ENCODE data around the gene HOXC4.

Gene HOXC4

DNA sequence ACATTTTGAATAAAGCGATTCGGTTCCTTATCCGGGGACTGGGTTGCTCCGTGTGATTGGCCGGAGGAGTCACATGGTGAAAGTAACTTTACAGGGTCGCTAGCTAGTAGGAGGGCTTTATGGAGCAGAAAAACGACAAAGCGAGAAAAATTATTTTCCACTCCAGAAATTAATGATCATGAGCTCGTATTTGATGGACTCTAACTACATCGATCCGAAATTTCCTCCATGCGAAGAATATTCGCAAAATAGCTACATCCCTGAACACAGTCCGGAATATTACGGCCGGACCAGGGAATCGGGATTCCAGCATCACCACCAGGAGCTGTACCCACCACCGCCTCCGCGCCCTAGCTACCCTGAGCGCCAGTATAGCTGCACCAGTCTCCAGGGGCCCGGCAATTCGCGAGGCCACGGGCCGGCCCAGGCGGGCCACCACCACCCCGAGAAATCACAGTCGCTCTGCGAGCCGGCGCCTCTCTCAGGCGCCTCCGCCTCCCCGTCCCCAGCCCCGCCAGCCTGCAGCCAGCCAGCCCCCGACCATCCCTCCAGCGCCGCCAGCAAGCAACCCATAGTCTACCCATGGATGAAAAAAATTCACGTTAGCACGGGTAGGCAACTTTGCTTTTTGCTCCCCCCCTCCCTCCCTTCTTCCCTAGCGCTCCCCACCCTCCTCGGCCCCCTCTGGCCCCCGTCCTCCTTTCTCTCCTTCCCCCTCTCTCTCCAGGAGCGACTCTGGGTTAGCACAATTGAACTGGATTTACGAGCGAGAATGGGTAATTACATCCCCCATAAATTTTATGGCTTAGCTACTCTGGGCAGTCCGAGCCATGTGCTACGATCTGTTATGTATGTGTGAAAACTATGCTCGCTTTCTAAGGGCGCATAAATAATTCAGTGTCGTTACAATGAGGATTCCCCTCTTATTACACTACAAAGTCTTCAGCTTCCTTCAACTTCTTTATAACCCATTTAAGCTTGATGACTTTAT is at the start of gene HOXC4:
Gene HOXC4 (plus strand): TSS at position 85 of the 991 bp plus-strand sequence. CDS start 88 bp downstream, at position 173.
- peak; percentile 31 for DNase-seq

DNA sequence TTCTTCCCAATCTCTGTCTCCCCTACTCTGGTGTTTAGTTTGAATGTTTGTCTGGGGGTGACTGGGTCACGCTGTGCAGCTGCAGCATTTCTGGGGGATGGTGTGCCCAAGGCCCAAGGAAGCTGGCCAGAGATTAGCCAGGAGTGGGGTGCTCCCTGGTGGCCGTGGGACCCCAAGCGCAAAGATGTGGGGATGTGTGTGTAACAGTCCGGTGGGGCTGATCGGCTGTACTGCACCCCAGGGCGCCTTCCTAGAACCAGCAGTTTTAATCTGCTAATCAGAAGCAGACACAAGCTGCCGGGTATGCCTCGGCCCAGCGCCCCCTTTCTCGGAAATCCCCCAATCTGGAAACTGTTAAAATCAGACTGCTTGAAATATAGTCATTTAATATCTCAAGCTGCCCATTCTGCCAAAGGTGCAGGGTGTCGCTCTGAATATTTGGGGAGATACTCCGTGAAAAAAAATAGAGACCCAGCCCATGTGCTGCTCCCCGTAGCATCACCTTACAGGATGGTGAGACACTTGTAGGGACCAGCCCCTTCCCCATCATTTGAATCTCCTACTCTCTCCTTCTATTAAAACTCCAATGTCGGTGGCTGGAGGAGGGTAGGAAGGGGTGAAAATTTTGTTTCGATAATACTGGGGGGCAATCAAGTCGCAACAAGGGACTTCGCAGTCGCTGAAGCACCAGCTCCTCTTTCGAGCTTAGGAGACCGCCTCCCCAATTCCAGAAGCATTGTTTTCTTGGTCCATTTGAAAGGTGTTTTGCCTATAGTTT is 49.4 kb upstream of the HOXC4 start:
- DNase-seq, result no peak

DNA sequence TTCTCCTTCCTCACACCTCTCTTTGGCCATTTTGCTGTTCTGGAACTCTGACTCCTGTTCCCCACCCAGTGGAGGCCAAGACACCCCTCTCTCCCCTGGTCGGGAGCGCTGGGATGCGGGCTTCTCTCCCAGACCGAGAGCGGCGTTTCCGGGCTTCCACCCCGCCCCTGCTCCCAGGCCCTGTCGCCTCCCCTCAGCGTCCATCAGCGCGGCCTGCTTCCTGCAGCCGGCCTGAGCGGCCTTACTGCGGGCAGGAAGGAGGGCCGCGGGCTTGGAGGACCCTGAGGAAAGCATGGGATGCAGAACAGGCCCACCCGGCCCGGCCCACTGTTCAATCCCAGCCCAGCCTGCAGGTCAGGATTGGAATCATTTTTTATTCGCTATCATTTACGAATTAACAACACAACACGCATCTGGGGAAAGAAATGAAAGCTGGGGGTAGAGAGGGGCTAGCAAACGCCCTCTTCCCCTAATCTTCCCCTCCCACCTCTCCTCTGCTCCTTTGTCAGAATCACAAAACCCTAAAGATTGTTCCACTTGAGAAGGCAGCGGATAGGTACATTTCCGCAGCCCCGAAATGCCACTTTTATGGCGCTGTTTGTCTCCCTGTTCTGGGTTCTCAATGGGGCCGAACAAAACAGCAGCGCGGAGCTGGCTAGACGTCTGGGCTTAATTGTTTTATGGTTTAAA is 48.6 kb upstream of the HOXC4 start:
- no peak for DNase-seq

DNA sequence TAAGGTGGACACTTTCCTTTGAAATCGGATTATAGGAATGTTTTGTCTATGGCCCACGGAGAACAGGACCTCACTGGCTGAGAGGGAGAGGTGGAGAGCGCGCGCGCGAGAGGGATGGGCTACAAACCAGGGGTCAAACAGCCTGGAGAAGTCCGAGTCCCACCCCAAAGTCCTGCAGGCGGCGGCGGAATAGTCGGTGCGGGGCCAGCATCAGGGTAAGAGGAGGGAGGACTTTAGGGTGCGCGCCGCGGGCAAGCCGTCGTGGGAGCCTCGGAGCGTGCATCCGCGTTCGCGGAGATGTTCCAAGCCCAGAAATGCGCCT is 48.1 kb upstream of the HOXC4 start:
- DNase-seq, result no peak

DNA sequence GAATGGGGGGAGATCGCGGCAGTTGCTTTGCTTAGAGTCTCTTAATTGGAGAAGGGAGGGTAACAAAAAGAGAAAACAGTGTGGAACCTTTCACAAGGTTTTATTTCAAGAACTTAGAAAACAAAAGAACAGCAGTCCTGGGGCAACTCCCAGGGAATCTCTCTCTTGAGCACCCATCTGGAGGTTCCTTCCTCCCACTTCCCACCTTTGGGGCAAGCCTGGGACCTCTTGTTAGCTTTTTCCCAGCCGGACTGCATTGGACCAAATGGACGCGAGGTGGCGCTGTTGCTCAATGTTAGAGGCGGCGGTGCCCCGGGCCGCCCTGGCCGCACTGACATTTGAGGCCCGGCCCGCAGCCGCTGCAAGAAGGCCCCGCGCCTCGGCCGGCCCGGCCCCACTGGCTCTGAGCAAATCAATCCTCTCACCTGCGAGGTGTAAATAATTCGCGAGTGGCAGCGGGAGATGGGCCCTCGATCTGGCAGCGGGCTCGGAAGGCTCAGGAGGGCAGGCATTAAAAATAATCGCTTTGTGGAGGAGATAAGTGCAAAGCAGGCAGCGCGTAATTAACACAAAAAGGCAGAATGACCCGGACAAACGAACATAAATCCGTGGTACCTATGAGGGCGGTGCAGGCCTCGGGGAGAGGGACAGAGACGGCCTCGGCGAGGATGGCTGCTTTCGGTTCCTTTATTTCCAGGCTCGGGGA is 47.6 kb upstream of the HOXC4 start:
- peak; percentile 53 for DNase-seq

DNA sequence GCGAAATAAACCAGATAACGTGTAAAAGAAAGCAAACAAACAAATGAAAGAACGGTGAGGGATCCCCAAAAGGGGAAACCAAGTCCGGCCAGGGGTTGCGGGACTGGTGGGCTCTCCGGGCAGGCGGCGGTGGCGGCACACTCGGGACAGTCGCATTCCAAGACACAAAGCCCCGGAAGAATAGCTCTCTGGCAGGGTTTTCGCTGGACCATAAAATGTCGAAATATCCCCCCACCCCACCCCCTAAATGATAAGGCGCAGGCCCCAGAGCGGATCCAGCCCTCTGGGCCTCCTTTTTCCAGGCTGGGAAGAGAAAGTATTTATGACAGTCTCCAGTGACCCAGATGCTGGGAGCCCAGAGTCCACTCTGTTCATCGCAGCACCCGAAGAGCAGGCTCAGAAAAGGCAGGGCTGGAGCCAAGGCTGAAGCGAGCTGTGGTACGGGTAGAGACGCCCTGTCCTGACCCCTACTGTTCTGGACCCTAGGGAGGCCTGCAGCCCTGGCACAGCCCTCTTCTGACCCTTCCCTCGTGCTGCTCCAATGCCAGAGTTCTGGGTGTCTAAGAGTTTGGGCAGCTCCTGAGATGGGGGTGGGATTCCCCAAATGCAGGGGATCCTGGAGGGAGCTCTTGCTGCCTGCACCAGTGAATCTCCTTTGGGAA is 46.9 kb upstream of the HOXC4 start:
- DNase-seq, result no peak

DNA sequence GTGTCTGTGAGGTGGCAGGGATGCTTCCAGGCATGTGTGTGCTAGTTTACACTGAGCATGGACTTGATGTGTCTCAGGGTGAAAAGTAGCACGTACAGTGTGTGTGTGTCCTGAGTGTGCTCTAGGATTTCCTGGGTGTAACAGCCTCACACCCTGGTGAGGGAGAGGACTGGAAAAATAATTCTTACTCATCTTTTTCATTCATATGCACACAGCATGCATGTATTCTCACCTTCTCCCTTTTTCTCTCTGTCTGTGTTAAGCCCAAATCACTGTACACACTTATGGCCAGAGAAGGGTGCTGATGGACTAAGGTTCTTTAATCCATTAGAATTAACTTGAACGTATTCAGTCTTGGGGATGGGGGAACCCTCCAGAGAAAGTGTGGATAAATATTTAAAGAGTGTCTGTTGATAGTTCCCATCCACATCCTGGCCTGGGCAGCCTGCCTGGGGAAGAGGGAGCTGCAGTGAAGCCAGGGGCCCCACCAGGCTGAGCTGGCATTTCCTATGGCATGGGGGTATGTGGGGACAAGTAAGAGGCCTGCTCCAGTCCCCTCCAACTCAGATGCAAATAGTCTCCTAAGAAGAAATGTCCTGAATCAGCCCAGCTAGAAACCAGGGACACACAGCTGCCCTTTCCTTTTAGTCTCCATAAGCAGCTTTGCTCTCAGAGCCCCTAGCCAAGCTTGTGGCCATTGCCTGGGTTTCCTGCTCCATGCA is 45.9 kb upstream of the HOXC4 start:
- DNase-seq, result no peak

DNA sequence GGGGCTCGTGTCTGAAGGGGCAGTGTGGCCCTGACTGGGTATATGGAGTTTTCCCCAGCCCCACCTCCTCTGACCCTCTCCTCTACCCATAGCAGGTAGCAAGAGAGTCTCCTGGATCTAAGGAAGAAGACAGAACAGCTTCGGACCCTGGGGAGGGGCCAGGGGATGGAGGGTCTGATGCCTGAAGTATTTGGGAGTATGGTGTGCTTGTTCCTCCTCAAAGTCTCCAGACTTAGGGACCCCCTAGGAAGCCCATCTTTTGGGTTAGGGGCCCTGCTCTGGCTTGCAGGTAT is 45.4 kb upstream of the HOXC4 start:
- DNase-seq, result no peak

DNA sequence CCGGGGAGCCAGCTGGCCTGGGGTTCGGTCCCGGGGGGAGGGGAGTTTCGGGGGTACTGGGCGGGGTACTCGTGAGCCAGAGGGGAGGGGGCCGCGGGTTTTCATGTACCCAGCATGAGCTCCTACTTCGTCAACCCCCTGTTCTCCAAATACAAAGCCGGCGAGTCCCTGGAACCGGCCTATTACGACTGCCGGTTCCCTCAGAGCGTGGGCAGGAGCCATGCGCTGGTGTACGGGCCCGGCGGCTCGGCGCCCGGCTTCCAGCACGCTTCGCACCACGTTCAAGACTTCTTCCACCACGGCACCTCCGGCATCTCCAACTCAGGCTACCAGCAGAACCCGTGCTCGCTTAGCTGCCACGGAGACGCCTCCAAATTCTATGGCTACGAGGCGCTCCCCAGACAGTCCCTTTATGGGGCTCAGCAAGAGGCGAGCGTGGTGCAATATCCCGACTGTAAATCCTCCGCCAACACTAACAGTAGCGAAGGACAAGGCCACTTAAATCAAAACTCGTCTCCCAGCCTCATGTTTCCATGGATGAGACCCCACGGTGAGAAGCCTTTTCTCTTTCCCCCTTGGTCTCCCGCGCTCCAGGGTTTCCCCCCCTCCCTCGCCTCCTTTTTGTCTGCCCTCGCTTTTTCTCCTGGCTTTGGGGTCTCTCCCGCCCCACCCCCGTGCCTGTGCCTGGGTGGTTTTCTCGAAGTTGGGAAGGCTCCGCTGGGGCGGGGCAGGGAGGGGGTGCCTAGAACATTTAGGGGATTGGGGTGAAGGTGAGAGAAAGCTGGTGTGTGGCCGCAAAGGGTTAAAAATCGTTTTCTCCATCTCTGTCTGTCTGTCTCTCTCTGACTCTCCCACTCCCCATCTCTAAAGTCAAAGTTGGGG is 44.2 kb upstream of the HOXC4 start:
- DNase-seq, result no peak

DNA sequence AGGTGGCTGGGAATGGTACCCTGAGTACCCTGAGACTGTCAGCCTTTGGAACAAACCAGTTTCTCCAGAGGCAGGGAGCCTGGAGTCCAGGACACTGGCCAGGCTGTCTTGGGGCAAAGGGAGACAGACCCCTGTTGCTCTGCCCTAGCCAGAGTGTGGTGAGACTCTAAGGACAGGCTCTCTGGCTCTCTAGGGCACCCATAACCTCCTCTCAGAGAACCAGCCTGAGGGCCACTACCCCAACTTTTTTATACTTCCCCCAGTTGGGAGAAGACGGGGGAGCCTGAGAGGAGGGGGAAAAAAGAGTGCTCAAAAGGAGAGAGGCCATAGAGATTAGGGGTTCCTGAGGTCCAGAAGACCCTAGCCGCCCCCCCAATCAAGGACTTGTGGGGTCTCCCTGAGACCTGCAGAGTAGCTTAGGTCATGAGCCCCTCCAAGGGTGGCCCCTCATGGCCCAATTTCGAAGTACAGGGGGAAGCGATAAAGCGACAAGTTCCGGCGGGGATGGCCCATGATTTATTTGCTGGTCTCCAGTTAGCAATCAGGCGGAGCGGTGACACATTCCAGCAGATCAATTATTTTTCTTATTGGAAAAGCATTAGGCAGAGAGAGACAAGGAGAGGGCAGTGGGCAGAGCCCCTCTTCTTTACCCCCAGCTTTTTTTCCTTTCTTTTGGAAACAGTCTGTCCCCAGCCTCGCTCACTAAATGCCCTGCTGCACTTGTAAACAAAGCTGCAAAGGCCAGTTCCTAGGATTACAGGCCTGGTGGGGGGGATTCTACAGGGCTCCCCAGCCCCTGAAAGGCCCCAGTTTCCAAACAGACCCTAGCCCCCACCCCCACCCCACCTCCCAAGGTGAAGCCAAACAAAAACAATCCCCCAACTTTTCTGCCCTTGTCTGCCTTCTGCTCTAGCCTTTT is 43.3 kb upstream of the HOXC4 start:
- no peak for DNase-seq

DNA sequence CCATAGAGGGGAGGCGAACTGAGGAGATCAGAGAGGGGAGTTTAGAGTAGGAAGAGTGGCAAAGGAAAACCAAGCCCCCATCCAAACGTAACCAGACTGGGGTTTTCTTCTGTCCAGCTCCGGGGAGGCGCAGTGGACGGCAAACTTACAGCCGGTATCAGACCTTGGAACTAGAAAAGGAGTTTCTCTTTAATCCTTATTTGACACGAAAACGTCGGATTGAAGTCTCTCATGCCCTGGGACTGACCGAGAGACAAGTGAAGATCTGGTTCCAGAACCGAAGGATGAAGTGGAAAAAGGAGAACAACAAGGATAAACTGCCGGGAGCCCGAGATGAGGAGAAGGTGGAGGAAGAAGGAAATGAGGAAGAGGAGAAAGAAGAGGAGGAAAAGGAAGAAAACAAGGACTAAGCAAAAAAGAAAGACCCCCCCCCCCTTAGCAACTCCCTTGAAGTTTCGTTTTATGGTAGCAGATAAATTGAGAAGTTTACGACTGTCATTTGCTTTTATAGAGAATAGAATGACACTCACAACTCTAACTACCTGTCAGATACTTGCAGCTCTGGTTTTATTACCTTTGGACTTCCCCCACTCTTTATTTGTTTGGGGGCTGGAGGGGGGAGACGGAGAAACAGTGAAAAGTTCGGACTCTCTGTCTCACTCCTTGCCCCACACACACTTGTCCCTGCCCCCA is 42.5 kb upstream of the HOXC4 start:
- no peak for DNase-seq

DNA sequence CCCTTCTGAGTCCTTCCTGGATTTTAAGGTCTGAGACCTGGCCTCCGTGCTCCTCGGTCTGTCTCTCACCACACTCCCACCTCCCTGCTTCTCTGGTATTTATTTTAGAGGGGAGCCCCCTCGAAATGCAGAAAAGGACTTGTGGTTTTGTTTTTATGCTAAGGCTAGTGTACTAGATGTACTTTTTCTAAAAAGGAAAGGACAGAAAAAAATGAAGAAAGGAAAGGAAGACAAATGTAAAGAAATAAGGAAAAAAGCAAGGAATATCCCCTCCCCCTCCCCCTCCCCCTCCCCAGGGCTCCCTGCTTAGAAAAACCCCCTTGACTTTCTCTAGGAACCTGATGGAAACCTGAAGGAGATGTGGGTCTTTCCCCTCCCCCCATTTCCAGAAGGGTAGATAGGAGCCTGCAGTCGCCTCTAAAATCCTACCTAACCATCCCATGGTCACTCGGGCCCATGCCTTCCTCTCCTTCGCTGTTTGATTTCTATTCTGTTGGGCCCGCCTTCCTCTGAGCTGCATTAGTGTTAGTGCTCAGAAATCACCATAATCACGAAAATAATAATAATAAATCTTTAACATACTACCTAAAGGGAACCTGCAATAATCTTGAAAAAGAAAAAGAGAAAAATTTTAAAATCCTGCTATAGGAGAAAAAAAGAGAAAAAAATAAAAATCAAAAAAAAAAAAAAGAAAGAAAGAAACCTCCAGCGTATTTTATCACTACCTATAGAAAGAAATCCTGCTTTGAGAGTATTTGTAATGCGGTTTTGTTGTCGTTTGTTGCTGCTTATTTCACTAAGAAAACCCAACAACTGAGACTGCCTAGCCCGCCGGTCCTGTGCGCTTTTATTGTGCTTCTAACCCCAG is 41.7 kb upstream of the HOXC4 start:
- DNase-seq, result no peak

DNA sequence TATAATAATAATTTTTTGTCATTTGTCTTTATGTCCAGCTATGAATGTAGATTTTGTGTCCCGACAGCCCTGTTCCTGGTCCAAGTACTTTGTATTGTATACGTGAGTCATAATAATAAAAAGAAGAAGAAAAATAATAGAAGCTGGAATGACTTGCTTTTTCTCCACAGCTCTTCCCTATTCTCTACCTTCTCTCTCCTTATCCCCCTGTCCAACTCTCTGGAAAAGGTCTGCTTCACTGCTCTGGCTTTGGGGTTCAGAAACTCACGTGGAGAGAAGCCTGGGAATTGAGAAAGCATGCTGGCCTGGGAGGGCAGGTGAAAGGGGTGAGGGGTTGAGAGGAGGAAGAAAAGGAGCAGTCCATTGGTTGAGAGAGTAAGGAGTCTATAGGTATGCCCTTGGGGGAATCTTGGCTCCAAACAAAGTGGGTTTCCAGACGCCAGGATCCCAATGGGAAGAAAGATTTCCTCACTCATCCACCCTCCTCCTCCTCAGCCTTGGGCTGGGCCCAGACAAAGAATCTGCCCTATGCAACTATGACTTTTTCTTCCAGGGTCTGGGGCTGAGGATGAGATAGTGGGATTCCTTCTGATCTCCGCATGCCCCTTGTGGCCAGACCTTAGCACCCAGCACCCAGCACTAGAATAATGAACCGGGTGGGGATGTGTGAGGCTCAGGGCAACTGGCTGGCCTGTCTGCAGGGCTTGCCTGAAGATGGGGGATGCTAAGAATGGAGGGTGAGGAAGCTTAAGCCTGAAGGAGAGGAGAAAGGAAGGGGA is 40.8 kb upstream of the HOXC4 start:
- no peak for DNase-seq

DNA sequence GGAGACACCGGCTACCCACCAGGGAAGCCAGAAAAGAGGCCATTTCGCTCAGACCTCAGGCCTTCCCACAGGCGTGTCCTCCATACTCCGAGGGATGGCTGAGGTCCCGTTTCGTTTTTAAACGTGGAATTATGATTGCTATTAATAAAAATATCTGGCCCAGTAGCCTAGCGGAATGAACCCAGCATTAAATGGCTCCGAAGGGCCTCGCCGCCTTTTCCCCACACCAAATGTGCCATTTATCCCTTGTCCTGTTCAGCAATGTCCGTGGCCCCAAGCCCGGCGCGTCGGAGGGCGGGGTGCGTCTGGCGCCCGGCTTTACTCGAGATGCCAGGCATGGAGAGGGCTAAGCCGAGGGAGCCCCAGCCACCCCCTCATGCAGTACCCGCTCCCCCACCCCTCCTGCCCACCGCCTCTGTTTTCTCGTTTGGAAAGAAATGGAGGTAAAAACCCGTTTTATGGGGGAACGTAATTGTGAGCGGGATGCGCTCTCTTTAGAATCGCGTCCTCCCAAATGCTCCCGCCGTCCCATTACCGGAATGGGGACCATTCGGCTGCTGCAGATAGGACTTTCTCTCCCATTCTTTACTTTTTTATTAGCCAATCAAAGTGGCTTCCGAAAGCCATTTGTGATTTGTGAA is 39.1 kb upstream of the HOXC4 start:
- DNase-seq, result no peak

DNA sequence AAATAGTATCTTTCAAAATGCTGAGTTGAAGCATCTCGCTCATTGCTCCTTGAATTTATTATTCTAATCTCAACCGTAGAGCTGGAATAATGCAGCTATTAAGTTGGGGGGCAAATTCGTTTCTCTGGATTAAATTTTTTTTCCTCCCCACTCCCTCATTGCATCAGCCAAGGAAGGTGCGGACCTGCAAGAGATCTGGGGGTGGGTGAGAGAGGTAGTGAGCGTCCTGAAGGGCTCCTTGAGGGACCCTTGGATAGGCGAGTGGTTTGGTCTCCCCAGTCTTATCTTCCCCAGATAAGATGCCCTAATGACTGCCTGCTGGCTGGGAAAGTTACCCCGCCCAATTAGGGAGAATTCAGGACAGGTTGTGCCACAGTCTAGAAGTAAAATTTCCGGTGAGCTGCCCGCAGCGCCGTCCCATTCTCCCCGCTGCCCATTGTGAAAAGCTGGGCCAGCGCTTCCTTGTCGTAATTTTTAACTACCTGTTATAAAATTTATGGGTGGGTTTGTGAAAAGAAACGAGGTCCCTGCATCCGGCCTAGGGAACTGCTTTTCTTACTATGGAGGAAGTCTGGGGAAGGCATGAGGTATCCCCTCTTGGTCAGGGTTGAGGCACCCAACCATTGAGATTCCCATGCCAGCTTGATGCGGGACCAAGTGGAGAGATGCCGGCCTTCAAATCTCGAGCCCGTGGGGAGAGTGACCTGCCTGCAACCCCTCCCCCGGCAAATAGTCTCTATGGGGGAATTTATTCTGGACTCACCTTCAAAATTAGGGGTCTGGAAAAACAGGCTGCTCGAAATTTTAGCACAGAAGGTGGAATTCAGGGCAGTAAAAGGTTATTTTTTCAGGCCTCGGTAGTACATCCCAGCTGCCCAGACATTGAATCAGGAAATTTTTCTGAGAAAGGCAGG is 38.4 kb upstream of the HOXC4 start:
- DNase-seq, result no peak

Measured in NCI-H1694 treated with DMSO at 0.1 percent for 48 hours (cell line).